ENCODE data around the gene USP10. TPM values are rescaled to one million over a fixed set of nuclear protein-coding genes. Genes with fewer than 3 reads are reported as not detected.

The USP10 gene
- total RNA-seq, 1 donor from 2014 or later, result 100 TPM

- Mint-ChIP-seq H3K36me3 (ENCODE audit: unreplicated experiment) (no peaks in the 10 kb centered on the region), H3K27me3 (ENCODE audit: unreplicated experiment) (peaks cover 3% of the 10 kb centered on the region), H3K4me1 (ENCODE audit: low read depth, unreplicated experiment) (peaks cover 7% of the 10 kb centered on the region), H3K4me3 (ENCODE audit: unreplicated experiment) (no peak overlapping the region), H3K9me3 (ENCODE audit: unreplicated experiment) (peaks cover 3% of the 10 kb centered on the region), H3K27ac (ENCODE audit: unreplicated experiment) (no peak overlapping the region)
- no peak for TF ChIP-seq CTCF (IDR thresholded peaks at IDR 0.05; ENCODE audit: partially characterized antibody, unreplicated experiment)
- no peak for DNase-seq
Observed at GRCh38 chr16:84813141-84813934, 113.5 kb downstream of the USP10 start.

- Mint-ChIP-seq H3K4me1 (ENCODE audit: low read depth, unreplicated experiment) (peaks cover 11% of the 10 kb centered on the region), H3K4me3 (ENCODE audit: unreplicated experiment) (no peak overlapping the region), H3K27ac (ENCODE audit: unreplicated experiment) (no peak overlapping the region), H3K27me3 (ENCODE audit: unreplicated experiment) (peaks cover 12% of the 10 kb centered on the region), H3K9me3 (ENCODE audit: unreplicated experiment) (peaks cover 3% of the 10 kb centered on the region), H3K36me3 (ENCODE audit: unreplicated experiment) (no peaks in the 10 kb centered on the region)
- DNase-seq, result no peak
- no peak for TF ChIP-seq CTCF (IDR thresholded peaks at IDR 0.05; ENCODE audit: partially characterized antibody, unreplicated experiment)
Observed at GRCh38 chr16:84815462-84815861, 115.7 kb downstream of the USP10 start.

- DNase-seq, result no peak
- Mint-ChIP-seq H3K4me3 (ENCODE audit: unreplicated experiment) (no peak overlapping the region), H3K36me3 (ENCODE audit: unreplicated experiment) (no peaks in the 10 kb centered on the region), H3K27me3 (ENCODE audit: unreplicated experiment) (peaks cover 13% of the 10 kb centered on the region), H3K4me1 (ENCODE audit: low read depth, unreplicated experiment) (peaks cover 13% of the 10 kb centered on the region), H3K9me3 (ENCODE audit: unreplicated experiment) (peaks cover 3% of the 10 kb centered on the region), H3K27ac (ENCODE audit: unreplicated experiment) (no peak overlapping the region)
- TF ChIP-seq CTCF (IDR thresholded peaks at IDR 0.05; ENCODE audit: partially characterized antibody, unreplicated experiment), result no peak
Observed at GRCh38 chr16:84816023-84816422, 116.2 kb downstream of the USP10 start.

- peaks cover 13% of the 10 kb centered on the region for H3K27me3 Mint-ChIP-seq (ENCODE audit: unreplicated experiment)
- H3K27ac Mint-ChIP-seq (ENCODE audit: unreplicated experiment), result no peak overlapping the region
- H3K36me3 Mint-ChIP-seq (ENCODE audit: unreplicated experiment), result no peaks in the 10 kb centered on the region
- H3K9me3 Mint-ChIP-seq (ENCODE audit: unreplicated experiment), result peaks cover 3% of the 10 kb centered on the region
- no peak overlapping the region for H3K4me3 Mint-ChIP-seq (ENCODE audit: unreplicated experiment)
- peaks cover 13% of the 10 kb centered on the region for H3K4me1 Mint-ChIP-seq (ENCODE audit: low read depth, unreplicated experiment)
- DNase-seq, result no peak
- TF ChIP-seq CTCF (IDR thresholded peaks at IDR 0.05; ENCODE audit: partially characterized antibody, unreplicated experiment), result no peak
Observed at GRCh38 chr16:84816485-84816884, 116.7 kb downstream of the USP10 start.

GRCh38 chr16:84817206-84817605 is 117.4 kb downstream of the USP10 start:
- Mint-ChIP-seq H3K4me3 (ENCODE audit: unreplicated experiment) (no peak overlapping the region), H3K9me3 (ENCODE audit: unreplicated experiment) (peaks cover 3% of the 10 kb centered on the region), H3K36me3 (ENCODE audit: unreplicated experiment) (no peaks in the 10 kb centered on the region), H3K4me1 (ENCODE audit: low read depth, unreplicated experiment) (peaks cover 13% of the 10 kb centered on the region), H3K27ac (ENCODE audit: unreplicated experiment) (no peak overlapping the region), H3K27me3 (ENCODE audit: unreplicated experiment) (peaks cover 13% of the 10 kb centered on the region)
- no peak for TF ChIP-seq CTCF (IDR thresholded peaks at IDR 0.05; ENCODE audit: partially characterized antibody, unreplicated experiment)
- DNase-seq, result no peak

Data from glutamatergic neuron (in vitro differentiated cells).